GM12878 (cell line): ENCODE measurements around the gene PGAP3. TPM values are rescaled to one million over a fixed set of nuclear protein-coding genes. Genes with fewer than 3 reads are reported as not detected.

Experiments used
- ATAC-seq: fragments of 200-7000 bp; cut with Tn5 transposase; 3 replicates; pipeline ENCODE4 v1.9.1; 2020; ENCODE audit warnings: mild to moderate bottlenecking, moderate library complexity
- BruUV-seq: library from RNA; stranded (reverse); fragments of 400-500 nt; replicated peaks from 2 replicates; lab custom pipeline; 2021; lab: Mats Ljungman, UMichigan
- CTCF ChIA-PET: fragments of 300-600 bp; sonication (Branson Sonifier 250); formaldehyde crosslinking; extraction: SDS; loops from one replicate; lab custom pipeline; 2021; ENCODE audit warnings: inconsistent platforms; lab: Yijun Ruan, JAX
- POLR2A ChIA-PET: fragments of 350-600 bp; formaldehyde crosslinking; extraction: SDS; loops from one replicate; lab custom pipeline; 2021; ENCODE audit warnings: inconsistent platforms; lab: Charles Lee
- RAD21 ChIA-PET: fragments of 300-600 bp; sonication (Branson Sonifier 250); formaldehyde crosslinking; loops from one replicate; lab custom pipeline; 2023; ENCODE audit warnings: antibody characterized with exemption; ENCODE audit not compliant: unreplicated experiment; lab: Charles Lee
- SMC1A ChIA-PET: fragments of 300-600 bp; sonication (Branson Sonifier 250); formaldehyde crosslinking; loops from one replicate; lab custom pipeline; 2023; ENCODE audit not compliant: unreplicated experiment, uncharacterized antibody; lab: Charles Lee
- DNase-seq: peaks from one replicate; pipeline ENCODE4 v3.0.0-alpha.2; 2011; ENCODE audit warnings: low read depth, low spot score
- FAIRE-seq: peaks from 3 replicates; lab custom pipeline; 2011; peaks lifted over from hg19 to GRCh38; lab: Jason Lieb, UNC
- H2AFZ ChIP-seq: 2 replicates; pipeline ENCODE4 v1.6.0; 2011; ENCODE audit warnings: low read depth, low read length, control low read depth; ENCODE audit not compliant: control insufficient read depth
- H3K27ac ChIP-seq: 2 replicates; pipeline ENCODE4 v1.5.1; 2011; ENCODE audit warnings: control low read depth; ENCODE audit not compliant: control insufficient read depth, insufficient read depth
- H3K27me3 ChIP-seq, 2 experiments: replicated peaks in 1 of 2; 2 replicates each; pipeline versions ENCODE4 v1.6.0 to v1.6.1; 2011; ENCODE audit warnings: low read length in 1 of 2; ENCODE audit not compliant: control insufficient read depth in 2 of 2, insufficient read depth in 2 of 2
- H3K36me3 ChIP-seq, 2 experiments: 2 replicates each; pipeline ENCODE4 v1.5.1; 2011; ENCODE audit warnings: low read length in 1 of 2; ENCODE audit not compliant: control insufficient read depth in 2 of 2, insufficient read depth in 2 of 2
- H3K4me1 ChIP-seq: 2 replicates; pipeline ENCODE4 v1.6.1; 2011; ENCODE audit warnings: mild to moderate bottlenecking, low read length, moderate library complexity, mixed read lengths; ENCODE audit not compliant: control insufficient read depth, insufficient read depth
- H3K4me2 ChIP-seq: 2 replicates; pipeline ENCODE4 v1.6.0; 2011; ENCODE audit warnings: control low read depth; ENCODE audit not compliant: control insufficient read depth, insufficient read depth
- H3K4me3 ChIP-seq: fragments of 200-600 bp; sonication (generic); 2 replicates; pipeline ENCODE4 v1.5.1; 2016
- H3K79me2 ChIP-seq: 2 replicates; pipeline ENCODE4 v1.6.0; 2011; ENCODE audit warnings: low read length; ENCODE audit not compliant: control insufficient read depth, insufficient read depth
- H3K9ac ChIP-seq: 2 replicates; pipeline ENCODE4 v1.8.0; 2011; ENCODE audit warnings: low read length, control low read depth, mixed read lengths; ENCODE audit not compliant: control insufficient read depth, insufficient read depth
- H3K9me3 ChIP-seq: replicated peaks from 3 replicates; pipeline ENCODE4 v1.5.1; 2011; ENCODE audit warnings: mild to moderate bottlenecking, low read length; ENCODE audit not compliant: control insufficient read depth, insufficient read depth
- H4K20me1 ChIP-seq: 2 replicates; pipeline ENCODE4 v1.6.0; 2011; ENCODE audit not compliant: control insufficient read depth, insufficient read depth
- ATF2 ChIP-seq: IDR thresholded peaks from 2 replicates; pipeline ENCODE4 v1.6.1; 2012; ENCODE audit warnings: low read length, inconsistent platforms
- CEBPB ChIP-seq, 2 experiments: fragments of 150-350 bp in 1 of 2; IDR thresholded peaks; 2 replicates each; pipeline ENCODE4 v1.6.1; 2012 to 2014; ENCODE audit warnings: low read depth in 2 of 2, low read length in 2 of 2, borderline replicate concordance in 1 of 2, inconsistent platforms in 1 of 2
- FOXM1 ChIP-seq: IDR thresholded peaks from 2 replicates; pipeline ENCODE4 v1.6.1; 2012; ENCODE audit warnings: low read depth, mild to moderate bottlenecking, inconsistent platforms, low read length, moderate library complexity
- IKZF2 ChIP-seq, 2 experiments: fragments of 450-650 bp; IDR thresholded peaks; 2 replicates each; pipeline ENCODE4 v1.6.1; 2017; ENCODE audit warnings: mild to moderate bottlenecking in 2 of 2, moderate library complexity in 2 of 2
- KDM1A ChIP-seq: fragments of 200-600 bp; sonication (generic); IDR thresholded peaks from 2 replicates; pipeline ENCODE4 v1.6.1; 2016; ENCODE audit warnings: borderline replicate concordance
- KLF5 ChIP-seq: fragments of 450-650 bp; IDR thresholded peaks from 2 replicates; pipeline ENCODE4 v1.6.1; 2014; ENCODE audit warnings: mild to moderate bottlenecking; ENCODE audit not compliant: partially characterized antibody
- NR2C1 ChIP-seq: fragments of 450-650 bp; IDR thresholded peaks from 2 replicates; pipeline ENCODE4 v1.6.1; 2017; ENCODE audit warnings: antibody characterized with exemption, mild to moderate bottlenecking, moderate library complexity
- PBX3 ChIP-seq: IDR thresholded peaks from 2 replicates; pipeline ENCODE4 v1.6.1; 2011; ENCODE audit warnings: mild to moderate bottlenecking, low read depth, low read length, moderate library complexity; ENCODE audit not compliant: insufficient replicate concordance
- SRF ChIP-seq, 2 experiments: IDR thresholded peaks; 2 replicates each; pipeline ENCODE4 v1.6.1; 2011; ENCODE audit warnings: low read depth in 2 of 2, low read length in 2 of 2, mild to moderate bottlenecking in 1 of 2, moderate library complexity in 1 of 2
- SUZ12 ChIP-seq: fragments of 200-600 bp; sonication (generic); IDR thresholded peaks from one replicate; pipeline ENCODE4 v1.6.1; 2018; ENCODE audit warnings: antibody characterized with exemption, mild to moderate bottlenecking; ENCODE audit not compliant: unreplicated experiment
- ZNF217 ChIP-seq: fragments of 450-650 bp; IDR thresholded peaks from 2 replicates; pipeline ENCODE4 v1.6.1; 2017; ENCODE audit warnings: antibody characterized with exemption, mild to moderate bottlenecking
- ZNF384 ChIP-seq: IDR thresholded peaks from 2 replicates; pipeline ENCODE4 v1.6.1; 2012; ENCODE audit warnings: low read depth, mild to moderate bottlenecking, low read length, improper control_type of control experiment, borderline replicate concordance
- WGBS: methylation state at CpG from one replicate; pipeline ENCODE4 v1.1.6; 2016; ENCODE audit warnings: low lambda C conversion rate; ENCODE audit not compliant: insufficient replicate concordance, insufficient coverage; ENCODE audit errors: missing lambda C conversion rate; 5-methylcytosine and 5-hydroxymethylcytosine counted together
- in situ Hi-C: fragments of 300-500 bp; cut with MboI; formaldehyde crosslinking; loops from 9 replicates; pipeline ENCODE4 v1.14.3; 2018; ENCODE audit warnings: mixed read lengths
- intact Hi-C: fragments of 100-400 bp; cut with micrococcal nuclease; formaldehyde crosslinking; loops from one replicate; pipeline ENCODE4 v1.14.2; 2022; ENCODE audit not compliant: unreplicated experiment
- polyA plus RNA-seq, 11 experiments: library from polyadenylated mRNA; depleted of rRNA in 4 of 11; unstranded in 6 of 11; stranded (reverse) in 5 of 11; fragments of >200 nt; fragmentation: Nextera tagmentation in 4 of 11; fragmentation: Illumina TruSeq in 1 of 11; extraction: Ambion mirVana in 4 of 11; extraction: Trizol in 1 of 11; gene quantifications; 1 replicate in 1 of 11; 2 replicates in 10 of 11; pipeline versions ENCODE4 v1.2.1 to v1.2.3, GENCODE V29; 2011 to 2016; ENCODE audit warnings: inconsistent platforms in 2 of 11, missing spikeins in 2 of 11, low read depth in 1 of 11
- total RNA-seq, 4 experiments: library from RNA; depleted of rRNA in 3 of 4; stranded (reverse); fragments of >200 nt in 3 of 4; fragmentation: Illumina TruSeq in 1 of 4; extraction: Trizol in 1 of 4; gene quantifications; 2 replicates each; pipeline versions ENCODE4 v1.2.1 to v1.2.3, GENCODE V29; 2013 to 2021
- TF ChIP-seq, protein P1 (sequence below): IDR thresholded peaks from 2 replicates; pipeline ENCODE4 v1.6.1; 2012; ENCODE audit warnings: improper control_type of control experiment, low read depth, low read length; ENCODE audit not compliant: insufficient replicate concordance
- TF ChIP-seq, protein P2 (sequence below): IDR thresholded peaks from 2 replicates; pipeline ENCODE4 v1.6.1; 2012; ENCODE audit warnings: low read depth, low read length, improper control_type of control experiment

The PGAP3 gene
- total and polyA plus RNA-seq, 10 of the 15 experiments (the other 5 are each of a cell fraction or from before 2014, with no cell fraction given), result 0.21 to 10.0 (median 5.3) TPM

- Histone ChIP-seq H3K4me1 (peaks cover 6% of the 10 kb centered on the region), H2AFZ (no peak overlapping the region), H3K4me3 (no peak overlapping the region), H3K9me3 (no peaks in the 10 kb centered on the region), H3K4me2 (no peak overlapping the region), H4K20me1 (no peaks in the 10 kb centered on the region), H3K9ac (no peak overlapping the region), H3K79me2 (peaks cover 3% of the 10 kb centered on the region), H3K36me3 (no peaks in the 10 kb centered on the region), H3K27me3 (peaks cover 0 to 4% of the 10 kb centered on the region in 2 experiments; a peak in 2 of 4 replicates), H3K27ac (no peak overlapping the region)
- TF ChIP-seq KLF5 (no peak), PBX3 (no peak), KDM1A (no peak), SUZ12 (no peak), NR2C1 (no peak), SRF (IDR thresholded peaks at IDR 0.05; ENCODE audit: low read depth in 2 of 2, low read length in 2 of 2) (no peak), FOXM1 (no peak), ATF2 (no peak), ZNF217 (no peak), IKZF2 (IDR thresholded peaks at IDR 0.05) (no peak), ZNF384 (no peak), CEBPB (IDR thresholded peaks at IDR 0.05; ENCODE audit: borderline replicate concordance in 1 of 2, low read depth in 2 of 2, low read length in 2 of 2) (no peak)
- TF ChIP-seq, protein P1, sequence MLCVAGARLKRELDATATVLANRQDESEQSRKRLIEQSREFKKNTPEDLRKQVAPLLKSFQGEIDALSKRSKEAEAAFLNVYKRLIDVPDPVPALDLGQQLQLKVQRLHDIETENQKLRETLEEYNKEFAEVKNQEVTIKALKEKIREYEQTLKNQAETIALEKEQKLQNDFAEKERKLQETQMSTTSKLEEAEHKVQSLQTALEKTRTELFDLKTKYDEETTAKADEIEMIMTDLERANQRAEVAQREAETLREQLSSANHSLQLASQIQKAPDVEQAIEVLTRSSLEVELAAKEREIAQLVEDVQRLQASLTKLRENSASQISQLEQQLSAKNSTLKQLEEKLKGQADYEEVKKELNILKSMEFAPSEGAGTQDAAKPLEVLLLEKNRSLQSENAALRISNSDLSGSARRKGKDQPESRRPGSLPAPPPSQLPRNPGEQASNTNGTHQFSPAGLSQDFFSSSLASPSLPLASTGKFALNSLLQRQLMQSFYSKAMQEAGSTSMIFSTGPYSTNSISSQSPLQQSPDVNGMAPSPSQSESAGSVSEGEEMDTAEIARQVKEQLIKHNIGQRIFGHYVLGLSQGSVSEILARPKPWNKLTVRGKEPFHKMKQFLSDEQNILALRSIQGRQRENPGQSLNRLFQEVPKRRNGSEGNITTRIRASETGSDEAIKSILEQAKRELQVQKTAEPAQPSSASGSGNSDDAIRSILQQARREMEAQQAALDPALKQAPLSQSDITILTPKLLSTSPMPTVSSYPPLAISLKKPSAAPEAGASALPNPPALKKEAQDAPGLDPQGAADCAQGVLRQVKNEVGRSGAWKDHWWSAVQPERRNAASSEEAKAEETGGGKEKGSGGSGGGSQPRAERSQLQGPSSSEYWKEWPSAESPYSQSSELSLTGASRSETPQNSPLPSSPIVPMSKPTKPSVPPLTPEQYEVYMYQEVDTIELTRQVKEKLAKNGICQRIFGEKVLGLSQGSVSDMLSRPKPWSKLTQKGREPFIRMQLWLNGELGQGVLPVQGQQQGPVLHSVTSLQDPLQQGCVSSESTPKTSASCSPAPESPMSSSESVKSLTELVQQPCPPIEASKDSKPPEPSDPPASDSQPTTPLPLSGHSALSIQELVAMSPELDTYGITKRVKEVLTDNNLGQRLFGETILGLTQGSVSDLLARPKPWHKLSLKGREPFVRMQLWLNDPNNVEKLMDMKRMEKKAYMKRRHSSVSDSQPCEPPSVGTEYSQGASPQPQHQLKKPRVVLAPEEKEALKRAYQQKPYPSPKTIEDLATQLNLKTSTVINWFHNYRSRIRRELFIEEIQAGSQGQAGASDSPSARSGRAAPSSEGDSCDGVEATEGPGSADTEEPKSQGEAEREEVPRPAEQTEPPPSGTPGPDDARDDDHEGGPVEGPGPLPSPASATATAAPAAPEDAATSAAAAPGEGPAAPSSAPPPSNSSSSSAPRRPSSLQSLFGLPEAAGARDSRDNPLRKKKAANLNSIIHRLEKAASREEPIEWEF, result no peak
- TF ChIP-seq, protein P2, sequence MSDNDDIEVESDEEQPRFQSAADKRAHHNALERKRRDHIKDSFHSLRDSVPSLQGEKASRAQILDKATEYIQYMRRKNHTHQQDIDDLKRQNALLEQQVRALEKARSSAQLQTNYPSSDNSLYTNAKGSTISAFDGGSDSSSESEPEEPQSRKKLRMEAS, result no peak
- ChIA-PET POLR2A (no interaction called here), RAD21 (interaction anchor here (0.7 to 3.4 kb wide), 3 partner anchors 9 to 97 kb away, joined by 3 to 20 read pairs (median 5); no protein-coding TSS in a partner anchor), CTCF (interaction anchor here (0.8 to 15.5 kb wide), 6 partner anchors 11 to 116 kb away, joined by 3 to 225 read pairs (median 10); no protein-coding TSS in a partner anchor), SMC1A (no interaction called here)
- intact Hi-C loops (no loop called here), in situ Hi-C loops (no loop called here)
- BruUV-seq, result no TSS peak
- 40% methylated on average over 12 of the region's 13 CpGs for WGBS
- FAIRE-seq (no peak), DNase-seq (no peak), ATAC-seq (no peak)
Measured at GRCh38 chr17:39632153-39632941, 55.5 kb downstream of the PGAP3 start.
